CD1c-positive myeloid dendritic cell (primary cell): ENCODE data around the gene FLNB.

Source experiments
- DNase-seq: peaks from one replicate; pipeline ENCODE4 v3.0.0-alpha.2; 2016; ENCODE audit errors: extremely low spot score

Gene FLNB

GRCh38 chr3:58029842-58030584 is 21.8 kb downstream of the FLNB start:
- peak; percentile 28 for DNase-seq

DNA sequence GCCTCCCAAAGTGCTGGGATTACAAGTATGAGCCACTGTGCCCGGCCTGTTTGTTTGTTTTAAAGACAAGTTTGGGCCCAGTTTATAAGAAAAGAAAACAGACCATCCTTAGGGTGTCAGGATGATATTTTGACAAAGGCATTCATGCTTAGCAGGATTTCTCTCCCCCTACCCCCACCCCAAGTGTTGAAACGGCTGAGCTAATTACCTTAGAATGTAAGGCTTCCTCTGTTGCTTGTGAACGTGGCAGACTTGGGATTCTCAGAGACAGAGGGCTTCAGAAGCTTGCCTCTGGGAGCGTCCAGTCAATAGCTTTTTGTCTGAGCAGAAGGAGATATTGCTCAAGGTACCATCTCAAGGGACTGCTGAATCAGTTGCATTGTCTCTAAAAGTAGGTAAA is 24.0 kb downstream of the FLNB start:
- no peak for DNase-seq

GRCh38 chr3:58034738-58035523 is 26.7 kb downstream of the FLNB start:
- no peak for DNase-seq

- DNase-seq, result no peak
Observed at GRCh38 chr3:58035524-58036255, 27.5 kb downstream of the FLNB start.

- no peak for DNase-seq
Observed at GRCh38 chr3:58036293-58037032, 28.2 kb downstream of the FLNB start.

- no peak for DNase-seq
Observed at GRCh38 chr3:58037141-58037910, 29.1 kb downstream of the FLNB start.

- peak; percentile 58 for DNase-seq
Observed at GRCh38 chr3:58038675-58039292, 30.6 kb downstream of the FLNB start.

- peak; percentile 21 for DNase-seq
Observed at GRCh38 chr3:58039601-58040000, 31.4 kb downstream of the FLNB start.

DNA sequence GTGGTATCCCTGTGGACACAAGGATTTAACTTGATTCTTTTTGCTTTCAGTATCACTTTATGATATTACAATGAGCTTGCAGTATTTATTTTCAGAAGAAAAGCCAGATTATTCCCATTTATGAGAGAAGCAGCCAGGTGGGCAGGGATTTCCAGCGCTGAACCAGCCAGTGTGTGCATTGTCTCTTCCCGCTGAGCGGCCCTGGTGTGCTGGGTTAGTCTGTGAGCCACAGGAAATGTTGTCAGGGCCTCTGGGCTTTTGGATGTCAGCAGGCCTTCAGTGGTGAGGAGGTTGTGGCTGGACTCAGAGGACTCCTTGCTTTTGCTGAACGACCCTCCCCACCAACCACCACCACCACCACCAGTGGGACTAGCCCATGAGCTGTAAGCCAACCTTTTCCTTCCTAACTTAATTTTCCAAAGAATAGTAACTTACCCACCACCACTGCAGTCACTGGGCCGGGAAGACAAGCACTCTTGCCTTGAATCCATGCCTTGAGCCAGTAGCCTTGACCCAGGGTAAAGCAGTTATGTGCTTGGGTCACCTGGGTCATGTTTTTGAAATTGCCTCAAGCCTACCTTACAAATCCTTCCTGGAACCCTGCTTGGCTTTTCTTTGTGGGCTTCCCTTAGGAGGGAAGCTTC is 33.1 kb downstream of the FLNB start:
- DNase-seq, result no peak

- DNase-seq, result no peak
Observed at GRCh38 chr3:58041826-58042324, 33.7 kb downstream of the FLNB start.

GRCh38 chr3:58042947-58043707 is 34.9 kb downstream of the FLNB start:
- no peak for DNase-seq

DNA sequence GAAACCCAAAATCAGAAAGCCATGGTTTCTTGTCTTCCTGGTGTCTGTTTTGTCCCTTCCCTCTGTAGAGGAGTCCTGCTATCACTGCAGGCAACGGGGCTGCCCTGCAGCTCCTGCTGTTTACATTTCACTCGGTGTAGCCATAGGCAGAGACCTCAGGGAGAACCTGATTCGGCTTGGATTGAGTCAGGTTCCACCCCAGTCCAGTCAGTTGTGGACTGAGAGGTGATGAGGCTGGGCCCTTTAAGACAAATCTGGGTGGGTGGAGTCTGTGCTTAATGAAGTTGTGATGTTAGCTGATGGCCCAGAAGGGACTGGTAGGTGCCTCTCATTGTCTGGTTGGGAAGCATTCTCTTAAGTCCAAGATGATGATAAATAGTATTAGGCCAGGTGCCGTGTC is 35.7 kb downstream of the FLNB start:
- no peak for DNase-seq

- no peak for DNase-seq
Observed at GRCh38 chr3:58044691-58045483, 36.7 kb downstream of the FLNB start.

DNA sequence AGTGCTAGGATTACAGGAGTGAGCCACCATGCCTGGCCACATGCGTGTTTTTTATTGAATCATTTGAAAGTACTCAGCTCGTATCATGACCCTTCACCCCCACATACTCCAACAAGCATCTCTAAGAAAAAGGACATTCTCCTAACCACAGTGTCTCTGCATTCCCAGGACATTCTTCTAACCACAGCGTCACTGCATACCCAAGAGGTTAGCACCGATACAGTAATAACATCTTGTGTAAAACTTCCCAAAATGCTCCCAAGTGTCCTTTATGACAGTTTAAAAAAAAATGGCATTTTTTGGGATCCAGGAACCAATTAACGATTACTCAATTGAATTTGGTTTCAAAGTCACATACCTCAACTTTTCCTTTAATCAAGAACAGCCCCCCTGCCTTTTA is 39.6 kb downstream of the FLNB start:
- no peak for DNase-seq

- no peak for DNase-seq
Observed at GRCh38 chr3:58048301-58048700, 40.1 kb downstream of the FLNB start.

DNA sequence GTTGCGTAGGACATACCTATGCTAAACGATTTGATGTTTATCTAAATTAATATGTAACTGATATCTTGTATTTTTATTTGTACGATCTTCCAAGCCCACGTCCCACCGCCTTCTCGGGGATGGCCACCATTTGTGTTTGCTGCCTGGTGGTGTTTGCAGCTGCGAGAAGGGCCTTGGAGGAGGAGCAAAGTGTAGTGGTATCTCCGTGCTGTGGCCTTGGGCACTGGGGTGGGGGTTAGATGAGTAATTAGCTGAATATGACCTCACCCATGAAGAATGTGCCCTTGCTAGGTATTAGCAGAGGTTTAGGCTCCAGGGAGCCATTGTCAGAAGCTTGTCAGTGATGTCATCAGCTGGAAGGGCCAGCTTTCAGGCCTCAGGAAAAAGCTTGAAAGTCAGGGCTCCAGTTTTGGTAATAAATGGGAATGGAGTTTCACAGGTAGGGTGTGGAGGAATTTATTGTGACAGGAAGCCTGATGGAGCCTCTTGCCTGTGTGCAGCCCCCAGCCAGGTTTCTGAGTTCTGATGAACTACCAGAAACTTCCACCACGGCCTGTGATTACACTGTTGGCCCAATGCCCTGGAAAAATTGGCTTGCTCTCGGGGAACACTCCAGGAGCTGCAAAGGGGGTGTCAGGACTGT is 41.0 kb downstream of the FLNB start:
- DNase-seq, result no peak

GRCh38 chr3:58051196-58051595 is 43.0 kb downstream of the FLNB start:
- DNase-seq, result peak; percentile 57
